ENCODE measurements around the gene ZRANB1. TPM values are rescaled to one million over a fixed set of nuclear protein-coding genes. Genes with fewer than 3 reads are reported as not detected.

The ZRANB1 gene
- total and polyA plus RNA-seq, 8 donors = 7.0 to 63.7 (median 10.9) TPM

DNA sequence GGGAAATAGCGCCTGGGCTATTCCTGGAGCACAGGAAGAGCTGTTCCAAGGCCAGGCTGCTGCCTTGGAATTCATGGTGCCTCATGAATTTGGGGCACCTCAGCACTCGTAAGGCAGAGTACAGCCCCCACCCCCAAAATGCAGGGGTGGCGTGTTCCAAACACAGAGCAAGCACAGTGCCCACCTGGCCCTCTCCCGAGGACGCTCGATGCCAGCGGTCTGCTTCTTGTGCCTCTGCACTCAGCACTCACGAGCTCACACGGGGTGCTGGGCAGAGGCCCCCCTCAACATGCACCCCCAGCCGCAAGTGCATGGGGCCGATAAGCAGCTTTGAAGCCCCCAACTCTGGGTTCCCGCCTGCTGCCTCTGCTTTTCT is 60.1 kb downstream of the ZRANB1 start:
- Histone ChIP-seq H3K27ac (peak overlapping the region in 3 of 5 donors; percentile 4 to 72 (median 22)), H3K36me3 (peaks cover 47 to 92% (median 87%) of the 10 kb centered on the region in 4 donors), H3K4me3 (no peak overlapping the region), H3K4me1 (peaks cover 37 to 85% (median 67%) of the 10 kb centered on the region in 4 donors), H3K9me3 (no peaks in the 10 kb centered on the region), H3K27me3 (no peaks in the 10 kb centered on the region)
- DNase-seq = no peak
- intact Hi-C loops (cut with DNase I; ENCODE audit: low total_unique reads) = no loop called here
- WGBS, 5 donors = 78 to 100% (median 83%) methylated on average over 3 to 12 of the region's 12 CpGs
- TF ChIP-seq EP300 (IDR thresholded peaks at IDR 0.05) (no peak), POLR2A (IDR thresholded peaks at IDR 0.05) (no peak), POLR2AphosphoS5 (IDR thresholded peaks at IDR 0.05) (no peak), CTCF (IDR thresholded peaks at IDR 0.05) (no peak)

- Histone ChIP-seq H3K4me1 (peaks cover 39 to 90% (median 72%) of the 10 kb centered on the region in 4 donors), H3K27ac (peak overlapping the region in 2 of 5 donors; percentile 22 to 72), H3K4me3 (no peak overlapping the region), H3K36me3 (peaks cover 42 to 87% (median 82%) of the 10 kb centered on the region in 4 donors), H3K9me3 (no peaks in the 10 kb centered on the region), H3K27me3 (no peaks in the 10 kb centered on the region)
- intact Hi-C loops (cut with DNase I; ENCODE audit: low total_unique reads) = no loop called here
- TF ChIP-seq POLR2A (IDR thresholded peaks at IDR 0.05) (no peak), POLR2AphosphoS5 (IDR thresholded peaks at IDR 0.05) (no peak), EP300 (IDR thresholded peaks at IDR 0.05) (no peak), CTCF (IDR thresholded peaks at IDR 0.05) (no peak)
- WGBS, 5 donors = 80 to 90% (median 85%) methylated on average over 14 to 28 of the region's 28 CpGs
- peak in 1 of 2 donors; percentile 22 for DNase-seq
Observed at GRCh38 chr10:125002423-125003145, 60.7 kb downstream of the ZRANB1 start.

DNA sequence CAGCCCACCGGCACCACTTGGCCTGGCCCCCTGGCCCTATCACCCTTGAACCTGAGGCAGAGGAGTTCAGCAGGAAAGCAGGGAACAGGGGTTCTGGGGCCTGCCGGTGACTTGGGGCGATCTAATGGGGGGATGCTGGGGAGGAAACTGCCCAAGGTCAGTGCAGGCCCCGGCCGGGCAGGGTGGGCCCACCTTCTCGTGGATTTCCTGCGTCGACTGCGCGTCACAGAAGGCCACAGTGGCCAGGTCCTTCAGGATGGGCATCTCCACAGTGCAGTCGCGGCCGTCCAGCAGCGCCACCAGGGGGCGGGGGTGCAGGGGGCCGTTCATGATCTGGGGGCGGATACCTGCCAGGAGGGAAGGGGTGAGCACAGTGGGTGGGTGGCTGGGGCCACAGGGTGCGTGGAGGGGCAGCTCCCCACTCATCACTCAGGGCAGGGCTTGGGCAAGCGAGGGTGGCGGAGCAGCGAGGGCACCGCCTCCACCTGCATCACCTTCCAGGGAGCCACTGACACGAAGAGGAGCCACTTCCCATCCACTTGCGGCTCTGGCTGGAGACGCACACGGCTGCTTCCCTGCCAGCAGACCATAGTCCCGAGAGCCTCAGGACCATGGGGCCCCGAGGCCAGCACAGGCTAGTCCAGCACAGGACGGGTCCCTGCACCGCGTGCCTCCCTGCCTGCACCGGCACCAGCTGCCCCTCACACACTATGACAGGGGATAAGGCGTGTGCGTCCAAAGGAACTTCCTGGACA is 61.4 kb downstream of the ZRANB1 start:
- peaks cover 34 to 79% (median 75%) of the 10 kb centered on the region in 4 donors for H3K36me3 ChIP-seq
- WGBS, 5 donors = 90 to 92% (median 91%) methylated on average over 18 to 34 of the region's 34 CpGs

More for the DNA sequence above, 61.4 kb downstream of the ZRANB1 start:
- H3K4me1 ChIP-seq = peaks cover 39 to 97% (median 78%) of the 10 kb centered on the region in 4 donors
- TF ChIP-seq POLR2A (IDR thresholded peaks at IDR 0.05) = no peak
- no peak for TF ChIP-seq CTCF (IDR thresholded peaks at IDR 0.05)
- TF ChIP-seq POLR2AphosphoS5 (IDR thresholded peaks at IDR 0.05) = no peak
- no peak for TF ChIP-seq EP300 (IDR thresholded peaks at IDR 0.05)
- intact Hi-C loops (cut with DNase I; ENCODE audit: low total_unique reads) = no loop called here
- no peak overlapping the region for H3K4me3 ChIP-seq
- H3K27me3 ChIP-seq = no peaks in the 10 kb centered on the region
- peak overlapping the region in 1 of 5 donors; percentile 25 for H3K27ac ChIP-seq
- H3K9me3 ChIP-seq = no peaks in the 10 kb centered on the region
- peak in 1 of 2 donors; percentile 20 for DNase-seq
